Gastrocnemius medialis (tissue), 4 donors: ENCODE results near the gene MFNG. TPM values are rescaled to one million over a fixed set of nuclear protein-coding genes. Genes with fewer than 3 reads are reported as not detected.

Experiments
- ATAC-seq, 2 donors: fragments of 150-250 bp; one replicate each; pipeline ENCODE4 v1.9.1; 2016
- DNase-seq, 2 donors: peaks; one replicate each; pipeline ENCODE4 v3.0.0-alpha.2; 2019
- H3K27ac ChIP-seq, 4 donors: fragments of 200-600 bp; sonication (generic); 1 replicate in 1 of 4; 2 replicates in 3 of 4; pipeline ENCODE4 v1.5.1; 2016 to 2018; ENCODE audit warnings: mild to moderate bottlenecking in 2 of 4, moderate library complexity in 1 of 4
- H3K27me3 ChIP-seq, 3 donors: fragments of 200-600 bp; sonication (generic) in 2 of 3; 1 replicate in 1 of 3; 2 replicates in 2 of 3; pipeline versions ENCODE4 v1.5.1 to v1.6.0; 2016 to 2019; ENCODE audit warnings: mild to moderate bottlenecking in 1 of 3, moderate library complexity in 1 of 3
- H3K36me3 ChIP-seq, 2 donors: fragments of 200-600 bp; sonication (generic) in 1 of 2; one replicate each; pipeline ENCODE4 v1.5.1; 2017 to 2018
- H3K4me1 ChIP-seq, 2 donors: fragments of 200-600 bp; sonication (generic) in 1 of 2; one replicate each; pipeline ENCODE4 v1.5.1; 2016 to 2017; ENCODE audit warnings: mild to moderate bottlenecking in 2 of 2
- H3K4me3 ChIP-seq, 4 donors: fragments of 200-600 bp; sonication (generic) in 3 of 4; 1 replicate in 1 of 4; 2 replicates in 3 of 4; pipeline ENCODE4 v1.5.1; 2016 to 2019; ENCODE audit warnings: mild to moderate bottlenecking in 2 of 4
- H3K9me3 ChIP-seq, 3 donors: fragments of 200-600 bp; sonication (generic) in 2 of 3; 1 replicate in 1 of 3; 2 replicates in 2 of 3; pipeline ENCODE4 v1.5.1; 2016 to 2019
- POLR2A ChIP-seq, 2 donors: fragments of 450-650 bp; IDR thresholded peaks; one replicate each; pipeline ENCODE4 v1.6.1; 2017; ENCODE audit warnings: antibody characterized with exemption in 2 of 2, mild to moderate bottlenecking in 2 of 2, moderate library complexity in 2 of 2
- in situ Hi-C, 4 donors: fragments of 200-750 bp; cut with MboI; loops; one replicate each; pipeline versions ENCODE4 v1.15.0 to v1.8.0; 2017; ENCODE audit warnings: low sequenced_read_pairs in 4 of 4
- intact Hi-C: fragments of 100-400 bp; cut with DNase I; formaldehyde crosslinking; loops from one replicate; pipeline ENCODE4 v1.15.1; 2023; ENCODE audit warnings: low total_unique reads
- total RNA-seq, 4 donors: library from RNA; depleted of rRNA; stranded (reverse); fragments of >200 nt; gene quantifications; one replicate each; pipeline versions ENCODE4 v1.1.0 to v1.2.3, GENCODE V29; 2016
- TF ChIP-seq, protein P1 (sequence below), 5 experiments: fragments of 450-650 bp in 3 of 5; fragments of 200-600 bp in 2 of 5; sonication (generic) in 2 of 5; IDR thresholded peaks in 4 of 5; conservative IDR thresholded peaks in 1 of 5; 1 replicate in 4 of 5; 2 replicates in 1 of 5; pipeline ENCODE4 v1.5.1; 2016 to 2019; ENCODE audit warnings: antibody characterized with exemption in 5 of 5, mild to moderate bottlenecking in 3 of 5, moderate library complexity in 3 of 5

Gene MFNG
- total RNA-seq, 4 donors from 2014 or later = 2.4 to 7.0 (median 5.2) TPM

DNA sequence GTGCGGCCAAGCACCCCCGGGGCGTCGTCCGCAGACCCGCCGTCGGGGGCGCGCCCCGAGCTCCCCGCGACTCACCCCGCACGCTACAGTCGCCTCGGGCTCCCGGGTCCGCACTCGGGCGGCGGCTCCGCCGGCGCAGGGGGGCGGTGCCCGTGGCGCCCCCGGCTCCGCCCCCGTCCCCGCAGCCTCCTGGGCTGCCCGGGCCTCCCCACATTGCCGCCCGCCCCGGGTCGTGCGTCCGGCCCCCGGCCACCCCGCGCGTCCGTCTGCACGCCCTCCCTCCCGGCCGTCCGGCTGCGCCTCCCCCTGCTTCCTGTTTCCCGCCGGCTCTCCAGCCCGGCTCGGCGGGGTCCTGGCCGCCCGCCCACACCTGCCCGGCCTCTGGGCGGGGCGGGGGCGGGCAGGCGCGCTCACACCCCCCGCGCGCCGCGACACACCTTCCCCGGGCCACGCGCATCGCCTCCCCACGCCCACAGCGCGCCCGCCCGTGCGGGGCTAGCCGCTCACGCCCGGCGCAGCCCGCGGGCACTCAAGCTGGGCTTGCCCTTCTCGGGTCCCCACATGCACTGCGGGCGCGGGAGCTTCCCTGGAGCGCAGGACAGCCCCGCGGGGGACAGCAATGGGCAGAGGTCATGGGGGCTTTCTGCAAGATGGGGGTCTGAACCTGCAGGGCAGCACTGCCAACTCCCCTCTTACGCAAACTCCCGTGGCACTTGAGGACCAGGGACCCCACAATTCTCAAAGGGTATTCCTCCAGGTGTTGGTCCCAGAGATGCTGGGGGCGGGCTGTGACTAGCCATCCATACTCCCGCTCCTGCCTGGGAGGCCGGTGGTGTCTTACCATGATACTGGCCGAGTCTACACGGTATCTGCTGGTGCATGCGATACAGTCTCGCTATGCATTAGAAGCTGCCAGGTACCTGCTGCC is 33.3 kb upstream of the MFNG start, which contains the start of gene CARD10:
TSS of gene CARD10 (minus strand) at position 148 of the 928 bp plus-strand sequence. CDS start 215 bp downstream, outside the sequence.
- Histone ChIP-seq H3K9me3 (no peaks in the 10 kb centered on the region), H3K36me3 (no peaks in the 10 kb centered on the region), H3K4me3 (peak within 1 kb of the TSS; percentile 48 to 68 (median 52)), H3K27ac (peak within 1 kb of the TSS in 3 of 4 donors; percentile 66 to 67 (median 67)), H3K27me3 (peaks cover 6 to 16% (median 11%) of the 10 kb centered on the region in 3 donors), H3K4me1 (no peaks in the 10 kb centered on the region)
- TF ChIP-seq, protein P1, sequence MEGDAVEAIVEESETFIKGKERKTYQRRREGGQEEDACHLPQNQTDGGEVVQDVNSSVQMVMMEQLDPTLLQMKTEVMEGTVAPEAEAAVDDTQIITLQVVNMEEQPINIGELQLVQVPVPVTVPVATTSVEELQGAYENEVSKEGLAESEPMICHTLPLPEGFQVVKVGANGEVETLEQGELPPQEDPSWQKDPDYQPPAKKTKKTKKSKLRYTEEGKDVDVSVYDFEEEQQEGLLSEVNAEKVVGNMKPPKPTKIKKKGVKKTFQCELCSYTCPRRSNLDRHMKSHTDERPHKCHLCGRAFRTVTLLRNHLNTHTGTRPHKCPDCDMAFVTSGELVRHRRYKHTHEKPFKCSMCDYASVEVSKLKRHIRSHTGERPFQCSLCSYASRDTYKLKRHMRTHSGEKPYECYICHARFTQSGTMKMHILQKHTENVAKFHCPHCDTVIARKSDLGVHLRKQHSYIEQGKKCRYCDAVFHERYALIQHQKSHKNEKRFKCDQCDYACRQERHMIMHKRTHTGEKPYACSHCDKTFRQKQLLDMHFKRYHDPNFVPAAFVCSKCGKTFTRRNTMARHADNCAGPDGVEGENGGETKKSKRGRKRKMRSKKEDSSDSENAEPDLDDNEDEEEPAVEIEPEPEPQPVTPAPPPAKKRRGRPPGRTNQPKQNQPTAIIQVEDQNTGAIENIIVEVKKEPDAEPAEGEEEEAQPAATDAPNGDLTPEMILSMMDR (IDR thresholded peaks at IDR 0.05 in 4 of 5, conservative IDR thresholded peaks at IDR 0.05 in 1 of 5) = no peak
- no peak for TF ChIP-seq POLR2A (IDR thresholded peaks at IDR 0.05)
- intact Hi-C loops = no loop called here
- in situ Hi-C loops = no loop called here
- DNase-seq = no peak
- peak in 1 of 2 donors; percentile 33 for ATAC-seq

DNA sequence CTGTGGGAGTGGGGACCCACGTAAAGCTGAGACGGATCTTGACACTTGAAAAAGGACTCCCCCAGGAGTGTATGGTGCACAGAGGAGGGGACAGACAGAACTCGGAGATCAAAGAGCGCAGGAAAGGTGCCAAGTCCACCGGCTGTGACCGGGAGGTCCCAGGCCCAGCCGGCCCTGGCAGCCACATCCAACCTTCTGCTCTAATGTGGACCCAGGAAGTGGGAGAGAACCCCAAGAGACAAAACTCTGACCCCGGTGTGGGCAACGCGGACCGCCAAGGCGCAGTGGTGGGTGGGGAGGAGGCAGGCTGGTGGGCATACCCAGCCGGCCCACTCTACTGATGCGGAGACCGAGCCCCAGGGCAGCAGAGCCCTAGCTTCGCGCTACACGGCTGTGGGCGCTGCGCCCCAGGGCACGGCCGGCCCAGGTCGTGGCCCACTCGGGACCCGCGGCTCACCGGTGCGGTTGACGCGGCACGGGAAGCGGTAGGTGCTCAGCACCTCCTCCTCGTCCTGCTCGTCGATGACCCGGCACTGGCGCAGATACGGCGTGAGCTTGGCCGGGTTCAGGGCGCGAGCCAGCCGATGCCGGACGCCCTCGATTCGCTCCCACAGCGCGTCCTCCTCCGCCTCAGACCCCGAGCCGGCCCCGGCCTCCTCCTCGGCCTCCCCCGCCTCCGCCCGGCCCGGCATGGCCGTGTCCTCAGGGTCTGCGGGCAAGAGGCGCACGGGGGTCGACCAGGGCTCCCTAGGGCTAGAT is 32.5 kb upstream of the MFNG start:
- DNase-seq = no peak
- H3K4me1 ChIP-seq = no peaks in the 10 kb centered on the region

DNA sequence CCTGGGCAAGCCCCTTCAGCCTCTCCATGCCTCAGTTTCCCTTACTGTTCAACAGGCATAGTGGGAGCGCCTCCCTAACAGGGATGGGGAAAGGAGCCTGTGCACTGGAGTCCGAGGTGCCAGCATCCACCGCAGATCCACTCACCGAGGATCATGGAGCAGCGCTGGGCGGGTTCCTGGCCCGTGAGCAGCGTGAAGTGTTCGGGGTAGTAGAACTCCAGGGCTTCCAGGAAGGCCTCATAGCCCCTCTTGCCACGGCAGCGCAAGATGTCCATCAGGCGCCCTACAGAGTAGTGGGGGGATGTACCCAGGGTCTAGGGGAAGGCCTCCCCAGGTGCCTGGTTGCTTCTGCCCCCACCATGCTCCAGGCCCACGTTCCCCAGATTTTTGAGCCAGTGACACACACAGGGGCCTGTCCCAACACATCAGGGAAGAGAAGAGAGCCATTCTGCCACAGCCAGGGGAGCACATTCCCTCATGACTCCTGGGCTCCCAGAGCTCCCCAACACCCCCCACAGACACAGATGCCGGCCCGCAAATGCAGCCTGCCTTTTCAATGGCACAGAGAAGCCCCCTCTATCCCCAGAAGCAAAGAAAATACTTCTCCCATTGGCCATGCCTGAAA is 31.8 kb upstream of the MFNG start:
- in situ Hi-C loops = no loop called here
- Histone ChIP-seq H3K4me3 (peak overlapping the region; percentile 48 to 68 (median 52)), H3K4me1 (peaks cover 0 to 4% of the 10 kb centered on the region in 2 donors), H3K36me3 (no peaks in the 10 kb centered on the region), H3K9me3 (no peaks in the 10 kb centered on the region), H3K27ac (peak overlapping the region in 3 of 4 donors; percentile 66 to 67 (median 67)), H3K27me3 (peaks cover 6 to 16% (median 11%) of the 10 kb centered on the region in 3 donors)
- intact Hi-C loops = no loop called here
- no peak for DNase-seq
- no peak for TF ChIP-seq POLR2A (IDR thresholded peaks at IDR 0.05)
- TF ChIP-seq, protein P1 (IDR thresholded peaks at IDR 0.05 in 4 of 5, conservative IDR thresholded peaks at IDR 0.05 in 1 of 5) = no peak
- no peak for ATAC-seq

More for the DNA sequence above, 32.5 kb upstream of the MFNG start:
- Histone ChIP-seq H3K27me3 (peaks cover 6 to 16% (median 11%) of the 10 kb centered on the region in 3 donors), H3K9me3 (no peaks in the 10 kb centered on the region), H3K36me3 (no peaks in the 10 kb centered on the region), H3K27ac (peak overlapping the region in 3 of 4 donors; percentile 66 to 67 (median 67)), H3K4me3 (peak overlapping the region; percentile 48 to 68 (median 52))
- no peak for ATAC-seq
- TF ChIP-seq, protein P1 (IDR thresholded peaks at IDR 0.05 in 4 of 5, conservative IDR thresholded peaks at IDR 0.05 in 1 of 5) = no peak
- in situ Hi-C loops = no loop called here
- intact Hi-C loops = no loop called here

DNA sequence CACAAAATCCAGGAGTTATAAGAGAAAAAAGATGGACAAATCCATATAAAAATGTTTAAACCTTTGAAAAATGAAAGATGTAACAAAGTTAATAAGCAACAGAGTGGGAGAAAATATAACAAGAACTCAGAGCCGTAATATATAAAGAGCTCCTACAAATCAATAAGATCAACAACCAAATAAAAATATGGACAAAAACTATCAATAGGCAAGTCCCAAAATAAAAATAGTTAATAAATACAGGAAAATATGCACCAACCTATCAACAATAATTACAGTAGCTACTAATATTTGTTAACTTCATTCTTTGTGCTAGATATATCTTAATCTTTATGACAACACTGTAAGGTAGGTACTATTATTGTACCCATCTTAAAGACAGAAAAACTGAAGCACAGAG is 30.3 kb upstream of the MFNG start:
- in situ Hi-C loops (no loop called here), intact Hi-C loops (no loop called here)
- ATAC-seq (no peak), DNase-seq (no peak)
- Histone ChIP-seq H3K27ac (no peak overlapping the region), H3K9me3 (no peaks in the 10 kb centered on the region), H3K4me1 (peaks cover 10 to 11% of the 10 kb centered on the region in 2 donors), H3K27me3 (peaks cover 6 to 16% (median 11%) of the 10 kb centered on the region in 3 donors), H3K4me3 (no peak overlapping the region), H3K36me3 (no peaks in the 10 kb centered on the region)
- TF ChIP-seq, protein P1 (IDR thresholded peaks at IDR 0.05 in 4 of 5, conservative IDR thresholded peaks at IDR 0.05 in 1 of 5) = no peak
- TF ChIP-seq POLR2A (IDR thresholded peaks at IDR 0.05) = no peak
